GM23248 (cell line): ENCODE measurements around the gene STAT1. TPM values are rescaled to one million over a fixed set of nuclear protein-coding genes. Genes with fewer than 3 reads are reported as not detected.
A peak's percentile ranks its signal among the peaks of the same experiment; 100 is the strongest.

Experiments
- DNase-seq: peaks from one replicate; pipeline ENCODE4 v3.0.0-alpha.2; 2015
- H2AFZ ChIP-seq: fragments of 200-600 bp; sonication (generic); 2 replicates; pipeline ENCODE4 v1.6.1; 2016; ENCODE audit warnings: antibody characterized with exemption
- H3F3A ChIP-seq: fragments of 200-600 bp; sonication (generic); 2 replicates; pipeline ENCODE4 v1.6.1; 2016; ENCODE audit warnings: mild to moderate bottlenecking, antibody characterized with exemption, mixed run types; ENCODE audit not compliant: insufficient read depth
- H3K27ac ChIP-seq: fragments of 200-600 bp; sonication (generic); 2 replicates; pipeline ENCODE4 v1.5.1; 2016; ENCODE audit warnings: mild to moderate bottlenecking
- H3K27me3 ChIP-seq: fragments of 200-600 bp; sonication (generic); replicated peaks from 2 replicates; pipeline ENCODE4 v1.6.1; 2016; ENCODE audit warnings: mild to moderate bottlenecking; ENCODE audit not compliant: insufficient read depth
- H3K36me3 ChIP-seq: fragments of 200-600 bp; sonication (generic); 2 replicates; pipeline ENCODE4 v1.6.1; 2016; ENCODE audit warnings: low read depth, mild to moderate bottlenecking
- H3K4me1 ChIP-seq: fragments of 200-600 bp; sonication (generic); 2 replicates; pipeline ENCODE4 v1.6.1; 2016; ENCODE audit warnings: mild to moderate bottlenecking; ENCODE audit not compliant: insufficient read depth
- H3K4me2 ChIP-seq: fragments of 200-600 bp; sonication (generic); one replicate; pipeline ENCODE4 v1.6.1; 2016; ENCODE audit warnings: mild to moderate bottlenecking; ENCODE audit not compliant: unreplicated experiment
- H3K4me3 ChIP-seq: fragments of 200-600 bp; sonication (generic); 2 replicates; pipeline ENCODE4 v1.5.1; 2016; ENCODE audit warnings: mild to moderate bottlenecking
- H3K79me2 ChIP-seq: fragments of 200-600 bp; sonication (generic); 2 replicates; pipeline ENCODE4 v1.6.1; 2016; ENCODE audit warnings: mild to moderate bottlenecking; ENCODE audit not compliant: insufficient read depth
- H3K9ac ChIP-seq: fragments of 200-600 bp; sonication (generic); 2 replicates; pipeline ENCODE4 v1.6.1; 2016; ENCODE audit warnings: mild to moderate bottlenecking
- H3K9me2 ChIP-seq: fragments of 200-600 bp; sonication (generic); 2 replicates; pipeline ENCODE4 v1.6.1; 2016; ENCODE audit warnings: mixed run types, mild to moderate bottlenecking, moderate library complexity; ENCODE audit not compliant: insufficient read depth
- H3K9me3 ChIP-seq: fragments of 200-600 bp; sonication (generic); one replicate; pipeline ENCODE4 v1.6.1; 2017; ENCODE audit warnings: low read depth
- H4K20me1 ChIP-seq: fragments of 200-600 bp; sonication (generic); 2 replicates; pipeline ENCODE4 v1.6.0; 2016; ENCODE audit not compliant: insufficient read depth
- EZH2 ChIP-seq: fragments of 200-600 bp; sonication (generic); IDR thresholded peaks from 2 replicates; pipeline ENCODE4 v1.6.1; 2018; ENCODE audit warnings: antibody characterized with exemption, mild to moderate bottlenecking; ENCODE audit not compliant: insufficient read depth, poor library complexity, severe bottlenecking
- EZH2phosphoT487 ChIP-seq: fragments of 200-600 bp; sonication (generic); IDR thresholded peaks from 2 replicates; pipeline ENCODE4 v1.6.1; 2018; ENCODE audit warnings: antibody characterized with exemption, moderate library complexity, mild to moderate bottlenecking, low read depth; ENCODE audit not compliant: insufficient read depth
- WGBS, 2 experiments: methylation state at CpG; one replicate each; pipeline ENCODE4 v1.1.6; 2015 to 2017; ENCODE audit warnings: low lambda C conversion rate in 2 of 2, low coverage in 1 of 2; ENCODE audit errors: missing lambda C conversion rate in 2 of 2; 5-methylcytosine and 5-hydroxymethylcytosine counted together
- in situ Hi-C: fragments of 300-500 bp; cut with MboI; formaldehyde crosslinking; loops from 2 replicates; pipeline ENCODE4 v1.15.0; 2020
- polyA plus RNA-seq: library from polyadenylated mRNA; unstranded; fragments of >200 nt; fragmentation: Nextera tagmentation; extraction: Ambion mirVana; gene quantifications from 2 replicates; pipeline ENCODE4 v1.2.1, GENCODE V29; 2016
- total RNA-seq: library from RNA; depleted of rRNA; stranded (reverse); fragments of >200 nt; shearing (Covaris generic); gene quantifications from 2 replicates; pipeline ENCODE4 v1.2.3, GENCODE V29; 2014

The STAT1 gene
- total and polyA plus RNA-seq, 2 experiments from 2014 or later: 227 to 237 TPM

GRCh38 chr2:191031256-191031655 lies 17.3 kb upstream of the STAT1 start:
- Histone ChIP-seq H3K9ac (no peak overlapping the region), H3K27ac (no peak overlapping the region), H3K4me1 (peaks cover 21% of the 10 kb centered on the region), H4K20me1 (no peaks in the 10 kb centered on the region), H3K36me3 (no peaks in the 10 kb centered on the region), H3K9me2 (no peaks in the 10 kb centered on the region), H3K4me2 (no peak overlapping the region), H3K27me3 (no peaks in the 10 kb centered on the region), H3K9me3 (no peaks in the 10 kb centered on the region), H3K79me2 (no peaks in the 10 kb centered on the region), H3F3A (peaks cover 7% of the 10 kb centered on the region), H3K4me3 (no peak overlapping the region), H2AFZ (no peak overlapping the region)
- WGBS, 2 experiments: 97 to 99% methylated on average over 2 of the region's 2 CpGs
- TF ChIP-seq EZH2 (no peak), EZH2phosphoT487 (no peak)
- no peak for DNase-seq
- in situ Hi-C loops: no loop called here

GRCh38 chr2:191030521-191031154 lies 16.7 kb upstream of the STAT1 start:
- peaks cover 16% of the 10 kb centered on the region for H3K4me1 ChIP-seq
- H3K9ac ChIP-seq: no peak overlapping the region
- DNase-seq: peak; percentile 57
- no peaks in the 10 kb centered on the region for H3K9me2 ChIP-seq
- H3F3A ChIP-seq: peaks cover 7% of the 10 kb centered on the region
- H4K20me1 ChIP-seq: no peaks in the 10 kb centered on the region
- WGBS, 2 experiments: 59 to 60% methylated on average over 8 of the region's 8 CpGs
- no peak overlapping the region for H3K4me2 ChIP-seq
- TF ChIP-seq EZH2 (no peak), EZH2phosphoT487 (no peak)
- in situ Hi-C loops: no loop called here
- H3K36me3 ChIP-seq: no peaks in the 10 kb centered on the region
- no peak overlapping the region for H3K27ac ChIP-seq
- peak overlapping the region; percentile 34; the same call in 1 of the 2 replicates for H2AFZ ChIP-seq
- H3K79me2 ChIP-seq: no peaks in the 10 kb centered on the region
- H3K9me3 ChIP-seq: no peaks in the 10 kb centered on the region
- no peak overlapping the region for H3K4me3 ChIP-seq
- no peaks in the 10 kb centered on the region for H3K27me3 ChIP-seq

GRCh38 chr2:191029280-191029950 lies 15.4 kb upstream of the STAT1 start:
- no peak for TF ChIP-seq EZH2phosphoT487
- Histone ChIP-seq H3K4me3 (no peak overlapping the region), H3K4me2 (no peak overlapping the region), H3K9ac (no peak overlapping the region), H3K4me1 (peaks cover 10% of the 10 kb centered on the region; the same call in 1 of the 2 replicates), H3F3A (no peaks in the 10 kb centered on the region), H3K27ac (no peak overlapping the region), H3K9me3 (no peaks in the 10 kb centered on the region), H2AFZ (no peak overlapping the region), H3K79me2 (no peaks in the 10 kb centered on the region), H3K36me3 (no peaks in the 10 kb centered on the region), H3K9me2 (no peaks in the 10 kb centered on the region), H3K27me3 (no peaks in the 10 kb centered on the region), H4K20me1 (no peaks in the 10 kb centered on the region)
- in situ Hi-C loops: no loop called here
- 77 to 85% methylated on average over 10 of the region's 10 CpGs for WGBS, 2 experiments
- DNase-seq: no peak

- no peak for DNase-seq
- Histone ChIP-seq H3K4me1 (peaks cover 17% of the 10 kb centered on the region), H3K4me3 (no peak overlapping the region), H3K27me3 (no peaks in the 10 kb centered on the region), H3F3A (peaks cover 7% of the 10 kb centered on the region), H3K79me2 (no peaks in the 10 kb centered on the region), H3K36me3 (no peaks in the 10 kb centered on the region), H3K27ac (no peak overlapping the region), H3K9ac (no peak overlapping the region), H3K9me3 (no peaks in the 10 kb centered on the region), H3K4me2 (no peak overlapping the region), H3K9me2 (no peaks in the 10 kb centered on the region), H4K20me1 (no peaks in the 10 kb centered on the region), H2AFZ (no peak overlapping the region)
- 45% methylated on average over 2 of the region's 2 CpGs for WGBS, 2 experiments
- in situ Hi-C loops: no loop called here
- TF ChIP-seq EZH2 (no peak), EZH2phosphoT487 (no peak)
These were observed 12.4 kb upstream of the STAT1 start for GRCh38 chr2:191026377-191026776.
